ENCODE measurements around the gene GABBR2.

GABBR2 gene

GRCh38 chr9:98635374-98635773, 73.4 kb downstream of the GABBR2 start:
- no peak for DNase-seq (ENCODE audit: low read depth, low spot score)
- no CpG with 5 or more reads among the region's 2 CpGs for WGBS (ENCODE audit: insufficient coverage, insufficient read length)
- no peaks in the 10 kb centered on the region for H3K4me1 ChIP-seq (ENCODE audit: control insufficient read depth, insufficient read depth, low read length)
- H3K4me3 ChIP-seq (ENCODE audit: low read length): no peak overlapping the region
- H3K27ac ChIP-seq (ENCODE audit: low read length): no peak overlapping the region
- H3K9me3 ChIP-seq (ENCODE audit: control insufficient read depth, insufficient read depth, low read length): no peaks in the 10 kb centered on the region
- no peaks in the 10 kb centered on the region for H3K36me3 ChIP-seq (ENCODE audit: control insufficient read depth, insufficient read depth, low read length)
- H3K27me3 ChIP-seq (ENCODE audit: control insufficient read depth, insufficient read depth, low read length): no peaks in the 10 kb centered on the region

GRCh38 chr9:98634685-98635336, 73.9 kb downstream of the GABBR2 start:
- no peak for DNase-seq (ENCODE audit: low read depth, low spot score)
- no peak overlapping the region for H3K27ac ChIP-seq (ENCODE audit: low read length)
- H3K9me3 ChIP-seq (ENCODE audit: control insufficient read depth, insufficient read depth, low read length): no peaks in the 10 kb centered on the region
- H3K4me1 ChIP-seq (ENCODE audit: control insufficient read depth, insufficient read depth, low read length): no peaks in the 10 kb centered on the region
- no peaks in the 10 kb centered on the region for H3K27me3 ChIP-seq (ENCODE audit: control insufficient read depth, insufficient read depth, low read length)
- H3K36me3 ChIP-seq (ENCODE audit: control insufficient read depth, insufficient read depth, low read length): no peaks in the 10 kb centered on the region
- H3K4me3 ChIP-seq (ENCODE audit: low read length): no peak overlapping the region
- WGBS (ENCODE audit: insufficient coverage, insufficient read length): no CpG with 5 or more reads among the region's 7 CpGs

- H3K4me3 ChIP-seq (ENCODE audit: low read length): no peak overlapping the region
- WGBS (ENCODE audit: insufficient coverage, insufficient read length): no CpG with 5 or more reads among the region's 4 CpGs
- H3K27ac ChIP-seq (ENCODE audit: low read length): no peak overlapping the region
- no peaks in the 10 kb centered on the region for H3K9me3 ChIP-seq (ENCODE audit: control insufficient read depth, insufficient read depth, low read length)
- DNase-seq (ENCODE audit: low read depth, low spot score): no peak
- H3K27me3 ChIP-seq (ENCODE audit: control insufficient read depth, insufficient read depth, low read length): no peaks in the 10 kb centered on the region
- no peaks in the 10 kb centered on the region for H3K36me3 ChIP-seq (ENCODE audit: control insufficient read depth, insufficient read depth, low read length)
- no peaks in the 10 kb centered on the region for H3K4me1 ChIP-seq (ENCODE audit: control insufficient read depth, insufficient read depth, low read length)
Observed at GRCh38 chr9:98632839-98633238, 75.9 kb downstream of the GABBR2 start.

GRCh38 chr9:98627296-98627695, 81.4 kb downstream of the GABBR2 start:
- H3K27me3 ChIP-seq (ENCODE audit: control insufficient read depth, insufficient read depth, low read length): no peaks in the 10 kb centered on the region
- no peak overlapping the region for H3K4me3 ChIP-seq (ENCODE audit: low read length)
- H3K4me1 ChIP-seq (ENCODE audit: control insufficient read depth, insufficient read depth, low read length): no peaks in the 10 kb centered on the region
- no peak for DNase-seq (ENCODE audit: low read depth, low spot score)
- no peak overlapping the region for H3K27ac ChIP-seq (ENCODE audit: low read length)
- WGBS (ENCODE audit: insufficient coverage, insufficient read length): no CpG with 5 or more reads among the region's 7 CpGs
- no peaks in the 10 kb centered on the region for H3K36me3 ChIP-seq (ENCODE audit: control insufficient read depth, insufficient read depth, low read length)
- H3K9me3 ChIP-seq (ENCODE audit: control insufficient read depth, insufficient read depth, low read length): no peaks in the 10 kb centered on the region

DNA sequence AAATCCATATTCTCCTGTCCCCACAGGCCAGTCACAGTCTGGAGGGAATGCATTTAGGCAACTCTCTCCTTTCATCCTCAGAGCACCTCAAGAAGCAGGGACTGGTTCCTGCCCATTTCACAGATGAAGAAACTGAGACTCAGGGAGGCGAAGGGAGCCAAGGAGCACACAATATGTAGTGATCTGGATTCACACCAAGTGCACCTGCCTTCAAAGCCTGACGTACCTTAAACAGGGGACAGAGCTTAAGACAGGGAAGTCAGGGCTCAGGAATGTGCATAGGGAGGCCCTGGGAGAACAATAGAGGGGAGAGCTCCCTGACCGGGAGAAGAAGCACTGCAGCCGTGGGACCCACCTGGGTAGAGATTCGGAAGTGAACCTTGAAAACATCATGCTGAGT, 83.0 kb downstream of the GABBR2 start:
- DNase-seq (ENCODE audit: low read depth, low spot score): no peak
- WGBS (ENCODE audit: insufficient coverage, insufficient read length): no CpG with 5 or more reads among the region's 5 CpGs
- Histone ChIP-seq H3K4me3 (ENCODE audit: low read length) (no peak overlapping the region), H3K9me3 (ENCODE audit: control insufficient read depth, insufficient read depth, low read length) (no peaks in the 10 kb centered on the region), H3K4me1 (ENCODE audit: control insufficient read depth, insufficient read depth, low read length) (no peaks in the 10 kb centered on the region), H3K27ac (ENCODE audit: low read length) (no peak overlapping the region), H3K27me3 (ENCODE audit: control insufficient read depth, insufficient read depth, low read length) (no peaks in the 10 kb centered on the region), H3K36me3 (ENCODE audit: control insufficient read depth, insufficient read depth, low read length) (no peaks in the 10 kb centered on the region)

- WGBS (ENCODE audit: insufficient coverage, insufficient read length): no CpG with 5 or more reads among the region's 3 CpGs
- no peak for DNase-seq (ENCODE audit: low read depth, low spot score)
- H3K4me3 ChIP-seq (ENCODE audit: low read length): no peak overlapping the region
- H3K4me1 ChIP-seq (ENCODE audit: control insufficient read depth, insufficient read depth, low read length): no peaks in the 10 kb centered on the region
- no peaks in the 10 kb centered on the region for H3K36me3 ChIP-seq (ENCODE audit: control insufficient read depth, insufficient read depth, low read length)
- H3K27ac ChIP-seq (ENCODE audit: low read length): no peak overlapping the region
- H3K27me3 ChIP-seq (ENCODE audit: control insufficient read depth, insufficient read depth, low read length): no peaks in the 10 kb centered on the region
- no peaks in the 10 kb centered on the region for H3K9me3 ChIP-seq (ENCODE audit: control insufficient read depth, insufficient read depth, low read length)
Observed at GRCh38 chr9:98619788-98620187, 88.9 kb downstream of the GABBR2 start.

- Histone ChIP-seq H3K27ac (ENCODE audit: low read length) (no peak overlapping the region), H3K9me3 (ENCODE audit: control insufficient read depth, insufficient read depth, low read length) (no peaks in the 10 kb centered on the region), H3K27me3 (ENCODE audit: control insufficient read depth, insufficient read depth, low read length) (no peaks in the 10 kb centered on the region), H3K36me3 (ENCODE audit: control insufficient read depth, insufficient read depth, low read length) (no peaks in the 10 kb centered on the region), H3K4me3 (ENCODE audit: low read length) (no peak overlapping the region), H3K4me1 (ENCODE audit: control insufficient read depth, insufficient read depth, low read length) (no peaks in the 10 kb centered on the region)
- WGBS (ENCODE audit: insufficient coverage, insufficient read length): no CpG with 5 or more reads among the region's 2 CpGs
- no peak for DNase-seq (ENCODE audit: low read depth, low spot score)
Observed at GRCh38 chr9:98615633-98616032, 93.1 kb downstream of the GABBR2 start.

GRCh38 chr9:98614941-98615340, 93.8 kb downstream of the GABBR2 start:
- Histone ChIP-seq H3K9me3 (ENCODE audit: control insufficient read depth, insufficient read depth, low read length) (no peaks in the 10 kb centered on the region), H3K4me1 (ENCODE audit: control insufficient read depth, insufficient read depth, low read length) (no peaks in the 10 kb centered on the region), H3K36me3 (ENCODE audit: control insufficient read depth, insufficient read depth, low read length) (no peaks in the 10 kb centered on the region), H3K27me3 (ENCODE audit: control insufficient read depth, insufficient read depth, low read length) (no peaks in the 10 kb centered on the region), H3K4me3 (ENCODE audit: low read length) (no peak overlapping the region), H3K27ac (ENCODE audit: low read length) (no peak overlapping the region)
- no peak for DNase-seq (ENCODE audit: low read depth, low spot score)
- WGBS (ENCODE audit: insufficient coverage, insufficient read length): no CpG with 5 or more reads among the region's 2 CpGs

- DNase-seq (ENCODE audit: low read depth, low spot score): no peak
- Histone ChIP-seq H3K27ac (ENCODE audit: low read length) (no peak overlapping the region), H3K9me3 (ENCODE audit: control insufficient read depth, insufficient read depth, low read length) (no peaks in the 10 kb centered on the region), H3K27me3 (ENCODE audit: control insufficient read depth, insufficient read depth, low read length) (no peaks in the 10 kb centered on the region), H3K4me3 (ENCODE audit: low read length) (no peak overlapping the region), H3K4me1 (ENCODE audit: control insufficient read depth, insufficient read depth, low read length) (no peaks in the 10 kb centered on the region), H3K36me3 (ENCODE audit: control insufficient read depth, insufficient read depth, low read length) (no peaks in the 10 kb centered on the region)
- WGBS (ENCODE audit: insufficient coverage, insufficient read length): no CpG with 5 or more reads among the region's 6 CpGs
Observed at GRCh38 chr9:98612061-98612752, 96.5 kb downstream of the GABBR2 start.

DNA sequence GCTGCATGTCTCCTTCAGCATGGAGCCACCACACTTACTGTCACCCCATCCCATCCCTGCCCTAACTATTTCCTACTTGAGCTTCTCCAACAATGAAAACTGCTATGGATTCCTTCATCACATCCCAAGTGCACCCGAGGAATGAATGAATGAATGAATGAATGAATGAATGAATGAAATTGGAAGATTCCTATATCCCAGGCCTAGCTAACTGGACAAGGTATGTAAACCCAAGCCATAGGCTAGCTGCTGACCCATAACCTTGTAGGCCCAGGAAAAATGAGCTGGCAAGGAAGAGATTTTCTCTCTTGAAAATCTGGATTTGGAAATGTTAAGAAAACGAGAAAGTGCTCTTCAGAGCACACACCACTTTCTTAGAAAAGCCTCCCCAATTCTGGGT, 97.4 kb downstream of the GABBR2 start:
- H3K9me3 ChIP-seq (ENCODE audit: control insufficient read depth, insufficient read depth, low read length): no peaks in the 10 kb centered on the region
- no peak overlapping the region for H3K4me3 ChIP-seq (ENCODE audit: low read length)
- H3K36me3 ChIP-seq (ENCODE audit: control insufficient read depth, insufficient read depth, low read length): no peaks in the 10 kb centered on the region
- no peak overlapping the region for H3K27ac ChIP-seq (ENCODE audit: low read length)
- no peaks in the 10 kb centered on the region for H3K4me1 ChIP-seq (ENCODE audit: control insufficient read depth, insufficient read depth, low read length)
- DNase-seq (ENCODE audit: low read depth, low spot score): no peak
- no CpG with 5 or more reads among the region's 2 CpGs for WGBS (ENCODE audit: insufficient coverage, insufficient read length)
- H3K27me3 ChIP-seq (ENCODE audit: control insufficient read depth, insufficient read depth, low read length): no peaks in the 10 kb centered on the region

GRCh38 chr9:98610711-98611110, 98.0 kb downstream of the GABBR2 start:
- no peak for DNase-seq (ENCODE audit: low read depth, low spot score)

More at GRCh38 chr9:98610711-98611110, 98.0 kb downstream of the GABBR2 start:
- Histone ChIP-seq H3K27ac (ENCODE audit: low read length) (no peak overlapping the region), H3K4me3 (ENCODE audit: low read length) (no peak overlapping the region), H3K4me1 (ENCODE audit: control insufficient read depth, insufficient read depth, low read length) (no peaks in the 10 kb centered on the region), H3K27me3 (ENCODE audit: control insufficient read depth, insufficient read depth, low read length) (no peaks in the 10 kb centered on the region), H3K9me3 (ENCODE audit: control insufficient read depth, insufficient read depth, low read length) (no peaks in the 10 kb centered on the region), H3K36me3 (ENCODE audit: control insufficient read depth, insufficient read depth, low read length) (no peaks in the 10 kb centered on the region)
- WGBS (ENCODE audit: insufficient coverage, insufficient read length): no CpG with 5 or more reads among the region's 5 CpGs
